Neural crest cell (in vitro differentiated cells): ENCODE results near the gene FGF9. TPM values are rescaled to one million over a fixed set of nuclear protein-coding genes. Genes with fewer than 3 reads are reported as not detected.

Experiments
- DNase-seq: peaks from one replicate; pipeline ENCODE4 v3.0.0; 2021; ENCODE audit warnings: low read depth, mixed read lengths, low spot score
- H3K27ac Mint-ChIP-seq: one replicate; pipeline ENCODE4 v1.8.0; 2021; ENCODE audit warnings: mild to moderate bottlenecking, mixed read lengths; ENCODE audit not compliant: unreplicated experiment
- H3K27me3 Mint-ChIP-seq: 2 replicates; pipeline ENCODE4 v1.8.0; 2021; ENCODE audit warnings: low read depth, mild to moderate bottlenecking, mixed read lengths
- H3K36me3 Mint-ChIP-seq: 2 replicates; pipeline ENCODE4 v1.8.0; 2021; ENCODE audit warnings: low read depth, mild to moderate bottlenecking, mixed read lengths
- H3K4me1 Mint-ChIP-seq: 2 replicates; pipeline ENCODE4 v1.8.0; 2021; ENCODE audit warnings: mixed read lengths
- H3K4me3 Mint-ChIP-seq: one replicate; pipeline ENCODE4 v1.8.0; 2021; ENCODE audit warnings: mild to moderate bottlenecking, mixed read lengths
- H3K9me3 Mint-ChIP-seq: 2 replicates; pipeline ENCODE4 v1.8.0; 2021; ENCODE audit warnings: mixed read lengths
- CTCF ChIP-seq: fragments of 200-600 bp; sonication (generic); conservative IDR thresholded peaks from 2 replicates; pipeline ENCODE4 v1.5.0; 2021; ENCODE audit warnings: antibody characterized with exemption, mild to moderate bottlenecking
- total RNA-seq: library from RNA; stranded (reverse); gene quantifications from 2 replicates; pipeline ENCODE4 v1.2.1, GENCODE V29; 2021

FGF9 gene
- total RNA-seq, 1 donor from 2014 or later = 3.7 TPM

- H3K27ac Mint-ChIP-seq = no peak overlapping the region
- peak overlapping the region; percentile 92 for H3K4me3 Mint-ChIP-seq
- H3K36me3 Mint-ChIP-seq = no peaks in the 10 kb centered on the region
- no peaks in the 10 kb centered on the region for H3K9me3 Mint-ChIP-seq
- peaks cover 73% of the 10 kb centered on the region for H3K27me3 Mint-ChIP-seq
- no peak for DNase-seq
- peaks cover 52% of the 10 kb centered on the region for H3K4me1 Mint-ChIP-seq
- TF ChIP-seq CTCF = no peak
Measured at GRCh38 chr13:21672287-21672680, 1.4 kb downstream of the FGF9 start.

- Mint-ChIP-seq H3K36me3 (no peaks in the 10 kb centered on the region), H3K4me3 (peak overlapping the region; percentile 92), H3K9me3 (no peaks in the 10 kb centered on the region), H3K4me1 (peaks cover 47% of the 10 kb centered on the region), H3K27me3 (peaks cover 79% of the 10 kb centered on the region), H3K27ac (no peak overlapping the region)
- no peak for DNase-seq
- TF ChIP-seq CTCF = no peak
Measured at GRCh38 chr13:21672796-21673538, 2.1 kb downstream of the FGF9 start.

DNA sequence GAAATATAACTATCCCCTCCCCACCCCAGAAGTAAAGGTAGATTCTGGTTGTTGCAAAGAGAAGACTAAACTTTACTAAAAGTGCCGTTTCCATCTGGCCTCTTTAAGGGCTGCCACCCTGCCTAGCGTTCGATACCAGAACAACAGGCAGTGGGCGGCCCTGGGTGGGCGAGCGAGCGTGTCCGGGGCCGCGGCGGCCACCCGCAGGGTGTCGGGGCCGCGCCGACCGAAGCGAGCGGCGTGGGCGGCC is 2.6 kb downstream of the FGF9 start:
- H3K4me3 Mint-ChIP-seq = peak overlapping the region; percentile 92
- H3K36me3 Mint-ChIP-seq = no peaks in the 10 kb centered on the region
- peaks cover 75% of the 10 kb centered on the region for H3K27me3 Mint-ChIP-seq
- peak; percentile 60 for TF ChIP-seq CTCF
- no peak overlapping the region for H3K27ac Mint-ChIP-seq
- H3K4me1 Mint-ChIP-seq = peaks cover 44% of the 10 kb centered on the region
- DNase-seq = peak; percentile 11
- H3K9me3 Mint-ChIP-seq = no peaks in the 10 kb centered on the region

DNA sequence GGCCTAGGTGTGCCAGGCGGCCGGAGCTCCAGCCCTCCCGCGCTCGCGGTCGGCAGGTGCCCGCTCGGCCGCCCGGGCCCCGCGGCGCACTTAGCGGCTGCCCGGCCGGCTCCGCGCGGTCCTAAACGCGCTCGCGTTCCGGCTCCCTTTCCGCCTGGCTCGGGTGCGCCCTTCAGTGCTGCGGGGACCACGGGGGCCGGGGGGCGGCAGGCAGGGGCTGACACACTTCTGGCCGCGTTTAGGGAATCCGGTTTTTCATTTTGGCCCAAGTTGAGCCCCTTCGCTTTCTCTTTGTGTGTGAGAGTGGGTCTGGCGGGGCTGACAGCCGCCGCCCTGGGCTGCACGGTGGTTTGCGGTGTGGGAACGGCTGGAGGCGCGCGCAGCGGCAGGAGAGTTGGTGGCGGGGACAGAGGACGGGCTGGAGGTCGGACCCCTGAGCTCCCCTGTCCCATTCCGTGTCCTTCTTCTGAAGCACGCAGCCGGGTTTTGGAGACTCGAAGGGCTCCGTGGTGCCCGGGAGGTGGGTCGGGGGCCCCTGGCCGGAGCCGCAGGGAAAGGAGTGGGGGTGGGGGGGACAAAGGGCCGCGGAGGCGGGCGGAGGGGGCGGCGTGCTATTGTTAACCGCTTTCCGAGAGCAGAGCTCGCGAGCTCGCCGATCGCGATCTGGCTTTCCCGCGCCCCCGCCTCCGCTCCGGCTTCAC is 3.1 kb downstream of the FGF9 start:
- peak; percentile 57 for DNase-seq
- Mint-ChIP-seq H3K36me3 (no peaks in the 10 kb centered on the region), H3K4me1 (peaks cover 39% of the 10 kb centered on the region), H3K9me3 (no peaks in the 10 kb centered on the region), H3K27me3 (peaks cover 70% of the 10 kb centered on the region), H3K4me3 (peak overlapping the region; percentile 88), H3K27ac (peak overlapping the region; percentile 75)
- TF ChIP-seq CTCF = no peak

- peak; percentile 31 for DNase-seq
- no peak for TF ChIP-seq CTCF
- Mint-ChIP-seq H3K4me1 (peaks cover 34% of the 10 kb centered on the region), H3K27me3 (peaks cover 69% of the 10 kb centered on the region), H3K9me3 (no peaks in the 10 kb centered on the region), H3K4me3 (peak overlapping the region; percentile 97), H3K36me3 (no peaks in the 10 kb centered on the region), H3K27ac (peak overlapping the region; percentile 22)
Measured at GRCh38 chr13:21674490-21675009, 3.7 kb downstream of the FGF9 start.
